MG63 (cell line): ENCODE data around the gene PARK7. TPM values are rescaled to one million over a fixed set of nuclear protein-coding genes. Genes with fewer than 3 reads are reported as not detected.

Experiments
- total RNA-seq: library from RNA; depleted of rRNA; stranded (reverse); fragments of >200 nt; shearing (Covaris generic); gene quantifications from 2 replicates; pipeline ENCODE4 v1.2.3, GENCODE V29; 2014; ENCODE audit warnings: low replicate concordance; rRNA removed

Gene PARK7
- total RNA-seq, 1 experiment from 2014 or later, result 398 TPM

Other genes starting within 250 kb of the PARK7 start
- 87.1 and 124 TPM in 2 replicates for gene VAMP3, start 190.4 kb upstream of the PARK7 start, total RNA-seq
- gene PER3, start 177.4 kb upstream of the PARK7 start, total RNA-seq, result 0.67 and 1.2 TPM in 2 replicates
- gene UTS2, start 108.6 kb upstream of the PARK7 start, total RNA-seq, result not detected in 2 replicates
- not detected in 2 replicates for gene TNFRSF9, start 20.9 kb upstream of the PARK7 start, total RNA-seq
- gene ERRFI1, start 64.6 kb downstream of the PARK7 start, total RNA-seq, result 66.9 and 104 TPM in 2 replicates